Body of pancreas (tissue), 4 donors: ENCODE data around the gene PIGBOS1. TPM values are rescaled to one million over a fixed set of nuclear protein-coding genes. Genes with fewer than 3 reads are reported as not detected.

Experiments
- ATAC-seq: fragments of 150-250 bp; one replicate; pipeline ENCODE4 v1.9.1; 2016
- DNase-seq, 4 donors: peaks; one replicate each; pipeline ENCODE4 v3.0.0-alpha.2; 2019
- H3K27ac ChIP-seq, 4 donors: fragments of 200-600 bp; sonication (generic); 1 replicate in 3 of 4; 2 replicates in 1 of 4; pipeline versions ENCODE4 v1.5.1 to v1.6.1; 2016 to 2019; ENCODE audit warnings: mild to moderate bottlenecking in 1 of 4, mixed read lengths in 1 of 4, moderate library complexity in 1 of 4
- H3K27me3 ChIP-seq, 2 donors: fragments of 200-600 bp; sonication (generic); one replicate each; pipeline ENCODE4 v1.6.0; 2016; ENCODE audit warnings: mild to moderate bottlenecking in 1 of 2
- H3K36me3 ChIP-seq, 2 donors: fragments of 200-600 bp; sonication (generic); replicated peaks in 1 of 2; 2 replicates each; pipeline ENCODE4 v1.5.1; 2016; ENCODE audit warnings: low read depth in 2 of 2; ENCODE audit not compliant: insufficient read depth in 1 of 2
- H3K4me1 ChIP-seq: fragments of 200-600 bp; sonication (generic); one replicate; pipeline ENCODE4 v1.6.0; 2016
- H3K4me3 ChIP-seq, 2 donors: fragments of 200-600 bp; sonication (generic); 1 replicate in 1 of 2; 2 replicates in 1 of 2; pipeline ENCODE4 v1.5.1; 2016 to 2019
- H3K9me3 ChIP-seq, 3 donors: fragments of 200-600 bp; sonication (generic); 1 replicate in 2 of 3; 2 replicates in 1 of 3; pipeline ENCODE4 v1.5.1; 2016
- CTCF ChIP-seq, 7 experiments: fragments of 450-650 bp in 4 of 7; fragments of 200-600 bp in 3 of 7; sonication (generic) in 3 of 7; IDR thresholded peaks; one replicate each; pipeline ENCODE4 v1.5.1; 2016 to 2019; ENCODE audit warnings: antibody characterized with exemption in 7 of 7
- POLR2A ChIP-seq, 3 donors: fragments of 450-650 bp; IDR thresholded peaks; one replicate each; pipeline ENCODE4 v1.6.1; 2016; ENCODE audit warnings: antibody characterized with exemption in 3 of 3, mild to moderate bottlenecking in 2 of 3
- WGBS, 2 donors: methylation state at CpG; one replicate each; pipeline ENCODE4 v1.1.5; 2017; 5-methylcytosine and 5-hydroxymethylcytosine counted together
- intact Hi-C: fragments of 100-400 bp; cut with DNase I; formaldehyde crosslinking; loops from one replicate; pipeline ENCODE4 v1.15.1; 2023
- total RNA-seq, 2 donors: library from RNA; depleted of rRNA; stranded (reverse); fragments of >200 nt; gene quantifications; one replicate each; pipeline ENCODE4 v1.1.0, GENCODE V29; 2016

PIGBOS1 gene
- 10 to 100 TPM; 11.2 to 16.1 TPM for total RNA-seq

- Histone ChIP-seq H3K36me3 (no peaks in the 10 kb centered on the region), H3K9me3 (peaks cover 0 to 6% (median 0%) of the 10 kb centered on the region in 3 donors), H3K27ac (peak within 1 kb of the TSS; percentile 75 to 96 (median 82)), H3K27me3 (no peaks in the 10 kb centered on the region), H3K4me1 (peaks cover 22% of the 10 kb centered on the region), H3K4me3 (peak within 1 kb of the TSS; percentile 75 to 86)
- peak; percentile 95 for ATAC-seq
- peak in 4 of 7 experiments; percentile 27 to 42 (median 33) for TF ChIP-seq CTCF (IDR thresholded peaks at IDR 0.05)
- peak; percentile 43 to 86 (median 83) for TF ChIP-seq POLR2A (IDR thresholded peaks at IDR 0.05)
- DNase-seq = peak; percentile 84 to 89 (median 86)
- intact Hi-C loops = no loop called here
- 0% methylated on average over 21 to 49 of the region's 49 CpGs for WGBS, 2 donors
Measured at GRCh38 chr15:55318588-55319494, at the start of gene PIGBOS1, which contains the start of gene PIGB. TSS of gene PIGBOS1 (minus strand) at chr15:55319123. CDS start at chr15:55317792, 1,331 bp downstream. TSS of gene PIGB (plus strand) at chr15:55319222. CDS start at chr15:55319251, 29 bp downstream.

- no peaks in the 10 kb centered on the region for H3K4me1 ChIP-seq
- H3K9me3 ChIP-seq = no peaks in the 10 kb centered on the region
- H3K36me3 ChIP-seq = peaks cover 3 to 10% of the 10 kb centered on the region in 2 donors
- intact Hi-C loops = no loop called here
- ATAC-seq (no peak), DNase-seq (no peak)
- WGBS, 2 donors = 74 to 97% methylated on average over 1 of the region's 1 CpG
- no peak overlapping the region for H3K27ac ChIP-seq
- no peaks in the 10 kb centered on the region for H3K27me3 ChIP-seq
- TF ChIP-seq CTCF (IDR thresholded peaks at IDR 0.05) = no peak
- TF ChIP-seq POLR2A (IDR thresholded peaks at IDR 0.05) = no peak
- H3K4me3 ChIP-seq = no peak overlapping the region
Measured at GRCh38 chr15:55366981-55367380, 48.1 kb upstream of the PIGBOS1 start.

- no peaks in the 10 kb centered on the region for H3K9me3 ChIP-seq
- H3K4me1 ChIP-seq = no peaks in the 10 kb centered on the region
- TF ChIP-seq CTCF (IDR thresholded peaks at IDR 0.05) (no peak), POLR2A (IDR thresholded peaks at IDR 0.05) (no peak)
- no peak for ATAC-seq
- WGBS, 2 donors = 95 to 100% methylated on average over 2 of the region's 2 CpGs
- DNase-seq = no peak
- H3K36me3 ChIP-seq = peaks cover 3 to 6% of the 10 kb centered on the region in 2 donors
- no peak overlapping the region for H3K27ac ChIP-seq
- intact Hi-C loops = no loop called here
- no peaks in the 10 kb centered on the region for H3K27me3 ChIP-seq
- no peak overlapping the region for H3K4me3 ChIP-seq
Measured at GRCh38 chr15:55362641-55363040, 43.7 kb upstream of the PIGBOS1 start.

- Histone ChIP-seq H3K36me3 (peaks cover 3 to 6% of the 10 kb centered on the region in 2 donors), H3K27me3 (no peaks in the 10 kb centered on the region), H3K27ac (no peak overlapping the region), H3K4me3 (no peak overlapping the region), H3K9me3 (no peaks in the 10 kb centered on the region), H3K4me1 (no peaks in the 10 kb centered on the region)
- WGBS, 2 donors = 87 to 93% methylated on average over 10 of the region's 10 CpGs
- DNase-seq (no peak), ATAC-seq (no peak)
- no peak for TF ChIP-seq POLR2A (IDR thresholded peaks at IDR 0.05)
- no peak for TF ChIP-seq CTCF (IDR thresholded peaks at IDR 0.05)
- intact Hi-C loops = no loop called here
Measured at GRCh38 chr15:55361048-55361447, 42.1 kb upstream of the PIGBOS1 start.
